Activated T-helper 1 cell treated with Interleukin-2 at 50 U/mL for 16 hours (primary cell): ENCODE results near the gene CCDC175.
A peak's percentile ranks its signal among the peaks of the same experiment; 100 is the strongest.

Source experiments
- DNase-seq: peaks from one replicate; pipeline ENCODE4 v3.0.0-alpha.2; 2020; ENCODE audit warnings: low read depth

Gene CCDC175

DNA sequence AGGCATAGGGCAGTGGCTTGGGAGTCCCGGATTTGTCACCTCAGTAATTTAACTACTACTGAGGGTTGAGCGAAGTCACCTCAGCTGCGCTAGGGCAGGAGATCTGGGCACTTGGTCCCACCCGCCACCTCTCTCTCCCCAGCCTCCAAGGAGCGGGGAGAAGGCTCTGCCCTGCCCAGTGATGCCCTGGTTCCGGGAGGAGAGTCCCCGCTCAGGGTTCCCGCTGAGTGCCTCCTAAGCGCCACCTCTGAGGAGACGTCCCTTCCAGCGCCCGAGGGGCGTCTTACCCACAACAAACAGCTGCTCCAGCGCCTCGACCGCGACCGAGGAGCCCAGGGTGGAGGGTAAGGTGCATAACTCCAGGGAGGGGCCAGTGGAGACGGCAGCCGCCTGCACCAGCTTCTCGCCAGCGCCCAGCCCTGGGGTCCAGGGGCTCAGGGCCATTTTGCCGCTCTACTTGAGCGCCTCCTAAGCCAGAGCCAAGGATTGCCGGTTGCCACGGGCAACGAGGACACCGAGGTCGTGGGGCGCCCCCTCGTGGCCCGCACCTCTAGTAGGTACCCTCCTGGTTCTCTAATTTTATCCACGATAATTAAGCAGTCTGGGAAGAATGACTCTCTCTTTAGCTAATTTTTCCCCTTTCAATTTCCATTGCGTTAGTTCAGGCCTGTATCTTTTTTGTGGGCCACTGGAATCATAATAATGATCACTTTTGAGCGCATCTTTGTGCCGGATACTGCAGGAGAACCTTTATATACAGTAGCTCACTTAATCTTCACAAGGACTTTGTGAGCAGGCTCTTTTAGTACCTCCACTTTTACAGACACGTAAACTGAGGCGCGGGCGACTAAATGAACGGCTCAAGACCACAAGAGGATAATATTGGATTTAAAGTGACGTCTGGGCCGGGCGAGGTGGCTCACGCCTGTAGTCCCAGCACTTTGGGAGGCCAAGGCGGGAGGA lies at the start of gene CCDC175:
CCDC175 (minus strand) TSS at position 481 of the 963 bp plus-strand sequence; CDS start at position 444, 37 bp downstream.
- DNase-seq, result peak; percentile 66

DNA sequence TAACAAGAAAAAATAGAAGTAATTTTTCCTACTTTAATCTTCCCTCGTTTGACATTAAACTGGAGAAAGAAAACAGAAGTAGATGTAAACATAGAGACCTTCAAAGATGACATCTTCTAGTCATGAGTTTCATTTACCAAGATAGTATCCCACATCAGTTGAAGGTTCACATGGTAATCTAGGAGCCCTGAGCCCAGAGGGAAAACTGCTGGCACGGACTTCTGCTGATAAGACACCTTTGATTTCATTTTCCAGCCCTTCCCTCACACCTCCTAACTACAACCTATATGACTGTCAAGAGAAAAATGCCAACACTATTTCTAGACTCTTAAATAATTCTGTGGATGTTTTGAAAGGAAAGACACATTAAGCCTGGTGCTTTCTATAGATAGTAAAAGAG lies 46.0 kb upstream of the CCDC175 start:
- no peak for DNase-seq

DNA sequence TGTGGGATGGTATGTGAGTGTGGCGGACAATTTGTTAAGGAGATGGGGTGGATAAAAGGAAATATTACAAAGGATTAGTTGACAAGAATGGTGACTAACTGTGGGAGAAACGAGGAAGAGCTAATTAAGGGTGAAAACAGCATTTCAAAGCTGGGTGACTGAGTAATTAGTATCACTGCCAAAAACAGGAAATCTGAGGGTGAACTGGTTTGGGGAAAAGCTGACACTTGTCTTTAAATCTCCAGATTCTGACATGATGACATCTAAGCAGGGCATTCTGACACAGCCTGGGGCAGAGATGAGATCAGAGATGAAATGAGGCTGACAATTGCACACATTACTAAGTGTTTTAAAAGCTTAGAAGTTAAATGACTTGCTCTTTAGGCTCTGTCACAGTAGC lies 42.4 kb upstream of the CCDC175 start:
- DNase-seq, result no peak

DNA sequence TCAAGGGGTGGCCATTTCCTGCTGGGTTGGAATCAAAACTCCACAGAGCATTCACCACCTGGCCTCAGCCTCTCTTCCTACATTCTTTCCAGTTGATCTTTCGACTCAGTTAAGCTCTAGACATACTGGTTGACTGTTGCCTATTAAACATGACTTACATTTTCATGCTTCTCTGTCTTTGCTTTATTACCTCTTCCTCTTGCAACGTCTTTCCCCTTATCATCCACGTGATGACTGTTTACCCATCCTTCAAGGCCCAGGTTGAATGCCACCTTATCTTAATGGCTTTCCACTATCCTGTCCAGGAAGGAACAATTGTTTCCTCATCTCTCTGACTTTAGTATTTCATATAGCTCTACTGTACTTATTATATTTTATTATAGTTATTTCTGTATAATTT lies 24.4 kb upstream of the CCDC175 start:
- no peak for DNase-seq

DNA sequence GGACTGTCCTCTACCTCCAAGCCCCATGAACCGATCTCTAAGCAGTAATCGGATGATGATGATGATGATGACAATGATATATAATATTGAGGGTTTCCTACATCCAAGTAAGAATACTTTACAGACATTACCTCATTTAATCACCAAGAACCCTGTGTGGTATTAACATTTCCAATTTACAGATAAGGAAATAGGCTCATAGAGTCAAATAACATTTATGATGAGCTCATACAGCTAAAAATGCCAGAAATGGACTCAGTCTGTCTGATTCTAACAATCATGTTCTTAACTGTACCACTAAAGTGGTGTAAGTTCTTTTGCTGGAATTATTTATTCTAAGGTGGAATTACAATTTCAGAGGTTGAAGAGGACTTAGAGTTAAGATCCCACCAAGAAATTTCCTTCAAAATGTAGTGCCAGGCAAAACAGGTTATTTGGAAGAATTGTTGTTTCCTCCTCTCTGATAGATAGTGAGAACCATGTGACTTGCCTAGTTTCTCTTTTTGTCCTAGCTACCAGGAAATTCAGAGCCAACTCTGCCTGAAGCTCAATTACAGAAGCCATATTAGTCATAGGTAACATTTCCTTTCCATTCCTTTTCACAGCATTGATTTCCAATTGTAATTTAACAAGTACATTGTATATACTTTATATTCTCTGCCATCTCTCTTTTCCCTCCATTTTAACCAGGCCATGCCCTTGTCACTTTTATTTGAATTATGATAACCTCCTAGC lies 23.8 kb upstream of the CCDC175 start:
- no peak for DNase-seq

DNA sequence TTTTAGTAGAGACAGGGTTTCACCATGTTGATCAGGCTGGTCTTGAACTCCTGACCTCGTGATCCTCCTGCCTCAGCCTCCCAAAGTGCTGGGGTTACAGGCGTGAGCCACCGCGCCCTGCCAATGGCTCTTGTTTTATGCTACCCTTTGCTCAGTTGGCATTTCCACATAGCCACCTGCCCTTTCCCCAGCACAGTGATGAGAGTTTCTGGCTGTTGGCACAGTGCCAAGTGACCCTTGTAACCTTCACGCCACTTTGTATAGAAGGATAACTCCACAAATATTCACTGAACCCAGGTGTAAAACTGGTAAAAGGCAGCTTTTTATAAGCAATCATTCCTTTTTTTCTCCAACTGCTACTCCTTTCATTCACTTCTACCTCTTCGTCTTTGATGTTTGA lies 18.5 kb upstream of the CCDC175 start:
- no peak for DNase-seq

DNA sequence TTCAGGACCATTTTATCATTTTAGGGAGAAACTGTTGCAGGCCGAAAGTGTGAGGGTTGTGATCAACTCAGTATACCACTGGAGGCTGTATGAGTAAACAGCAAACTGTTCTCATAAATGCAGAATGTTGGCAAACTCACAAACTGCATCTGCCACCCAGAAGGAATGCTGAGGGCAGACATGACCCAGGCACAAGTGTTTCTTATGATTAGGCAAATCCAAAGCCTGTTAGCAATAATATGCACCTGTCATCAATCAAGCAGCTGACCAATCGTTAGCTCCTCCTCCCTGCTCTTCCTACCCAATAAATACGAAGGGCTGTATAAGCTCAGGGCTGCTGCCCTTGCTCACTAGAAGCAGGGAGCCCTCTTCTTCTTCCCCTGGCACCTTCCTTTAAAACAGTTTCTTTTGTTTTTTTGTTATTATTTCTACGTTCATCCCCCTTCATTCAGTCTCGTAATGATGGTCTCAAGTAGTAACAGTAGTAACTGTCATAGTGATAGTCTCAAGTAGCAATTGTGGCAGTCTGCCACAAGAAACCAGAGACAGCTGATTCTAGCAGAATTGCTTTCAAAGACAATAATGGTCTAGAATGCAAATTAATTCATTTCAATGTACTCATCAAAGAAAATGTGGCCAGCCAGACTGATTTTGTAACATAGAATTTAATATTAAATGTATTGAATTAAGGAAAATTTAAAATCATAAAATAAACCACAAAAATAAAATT lies 15.2 kb upstream of the CCDC175 start:
- DNase-seq, result no peak

DNA sequence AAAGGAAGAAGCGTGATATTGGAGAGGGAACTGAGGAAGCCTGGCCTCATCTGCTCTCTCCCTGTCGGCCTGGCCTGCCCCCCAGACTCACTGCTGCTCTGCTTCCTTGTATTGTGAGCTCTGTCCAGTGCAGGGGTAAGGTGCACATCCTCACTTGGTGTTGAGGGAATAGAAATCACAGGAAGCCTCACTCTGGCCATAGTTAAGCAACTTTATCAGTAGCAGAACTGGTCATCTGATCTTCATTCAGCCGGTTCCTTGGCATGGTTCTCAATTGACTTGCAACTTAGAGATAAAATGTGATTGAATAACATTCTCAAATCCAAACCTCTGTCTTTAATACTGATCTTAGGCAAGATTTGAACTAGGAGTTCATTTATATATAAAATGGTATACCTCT lies 11.5 kb upstream of the CCDC175 start:
- no peak for DNase-seq

DNA sequence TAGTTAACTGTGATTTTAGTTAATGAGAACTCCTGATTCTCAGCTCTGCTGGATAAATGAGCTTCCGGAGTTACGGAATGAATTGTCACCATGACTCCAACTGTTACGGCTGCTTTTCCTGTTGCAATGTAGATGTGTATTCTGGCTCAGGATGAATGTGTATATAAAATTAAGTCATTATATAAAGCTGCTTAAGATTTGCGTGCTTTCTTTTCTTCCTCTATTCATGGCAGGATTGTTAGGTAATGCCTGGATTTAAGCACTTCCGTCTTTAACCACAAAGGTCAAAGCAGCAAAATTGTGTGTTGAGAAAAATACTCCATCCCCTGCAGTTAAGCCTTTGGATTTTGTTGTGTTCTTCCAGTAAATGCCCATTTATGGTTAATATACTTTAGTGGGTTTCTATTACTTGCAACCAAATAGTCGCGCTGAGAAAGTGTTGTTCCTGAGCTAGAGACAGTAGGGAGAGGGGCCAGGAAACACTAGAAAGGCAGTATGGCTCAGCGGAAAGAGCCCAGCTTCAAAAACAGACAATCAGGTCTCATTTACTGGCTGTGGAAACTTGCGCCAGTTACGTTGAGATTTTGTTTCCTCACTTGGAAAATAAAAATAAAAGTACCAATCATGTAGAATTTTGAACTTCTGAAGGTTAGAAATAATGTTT lies 9.4 kb upstream of the CCDC175 start:
- no peak for DNase-seq

DNA sequence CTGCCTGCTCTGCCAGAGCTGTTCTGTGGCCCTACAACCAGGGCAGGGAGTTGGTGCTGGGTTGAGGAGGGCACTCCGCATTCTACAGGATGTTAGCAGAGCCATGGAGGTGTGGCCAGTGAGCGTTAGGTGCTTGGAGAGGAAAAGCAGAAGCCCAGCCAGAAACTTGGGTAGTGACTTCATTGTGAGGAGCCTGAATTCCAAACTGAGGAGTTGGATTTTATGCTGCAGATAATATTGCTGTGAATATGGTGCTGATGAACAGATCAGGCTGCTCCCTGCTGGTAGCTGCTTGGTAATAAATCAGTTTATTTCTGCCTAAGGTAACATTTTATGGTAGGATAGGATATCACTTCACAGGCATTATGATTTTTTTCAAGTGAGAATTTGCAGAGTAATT lies 7.1 kb upstream of the CCDC175 start:
- DNase-seq, result no peak

DNA sequence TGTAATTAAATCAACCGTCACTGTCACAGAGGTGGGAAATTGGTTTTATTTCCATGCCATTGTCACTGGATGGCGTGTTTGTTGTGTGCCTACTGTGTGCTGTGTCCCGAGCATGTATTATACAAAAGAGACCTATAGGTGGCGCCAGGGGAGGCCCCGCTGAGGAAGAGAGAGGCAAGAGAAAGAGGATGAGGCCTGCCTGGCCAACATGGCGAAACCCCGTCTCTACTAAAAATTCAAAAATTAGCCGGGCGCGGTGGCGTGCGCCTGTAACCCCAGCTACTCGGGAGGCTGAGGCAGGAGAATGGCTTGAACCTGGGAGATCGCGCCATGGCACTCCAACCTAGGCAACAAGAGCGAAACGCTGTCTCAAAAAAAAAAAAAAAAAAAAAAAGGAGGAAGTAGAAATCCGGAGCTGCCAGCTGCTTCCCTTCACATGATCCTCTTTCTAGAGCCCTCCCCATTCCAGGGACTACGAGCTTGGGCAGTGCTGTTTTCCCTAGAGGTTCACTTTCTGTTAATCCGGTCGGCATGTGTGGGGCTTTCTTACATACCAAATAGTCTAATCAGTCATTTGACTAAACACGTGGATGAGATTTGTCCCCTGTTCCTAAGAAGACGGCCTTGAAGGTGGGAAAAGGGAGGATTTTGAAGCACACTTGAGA lies 6.4 kb upstream of the CCDC175 start:
- DNase-seq, result no peak

DNA sequence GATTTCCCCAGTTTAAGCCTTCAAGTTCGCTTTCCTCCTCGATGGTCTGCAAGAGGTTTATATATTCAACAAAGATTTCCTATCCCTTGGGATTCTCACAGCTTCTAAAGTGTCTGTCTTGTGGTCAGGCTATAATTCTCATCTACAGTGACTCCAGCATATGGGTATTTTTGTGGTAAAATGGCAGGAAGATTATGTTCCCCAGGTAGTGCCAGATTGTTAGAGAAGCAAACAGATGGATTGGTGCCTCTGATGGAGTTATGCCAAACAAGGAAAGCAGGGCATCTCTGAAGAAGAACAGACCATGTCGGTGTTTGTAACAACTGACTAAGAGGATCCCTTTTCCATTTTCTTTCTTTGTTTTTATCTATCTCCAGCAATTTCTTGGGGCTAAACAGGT lies 5.5 kb upstream of the CCDC175 start:
- no peak for DNase-seq

DNA sequence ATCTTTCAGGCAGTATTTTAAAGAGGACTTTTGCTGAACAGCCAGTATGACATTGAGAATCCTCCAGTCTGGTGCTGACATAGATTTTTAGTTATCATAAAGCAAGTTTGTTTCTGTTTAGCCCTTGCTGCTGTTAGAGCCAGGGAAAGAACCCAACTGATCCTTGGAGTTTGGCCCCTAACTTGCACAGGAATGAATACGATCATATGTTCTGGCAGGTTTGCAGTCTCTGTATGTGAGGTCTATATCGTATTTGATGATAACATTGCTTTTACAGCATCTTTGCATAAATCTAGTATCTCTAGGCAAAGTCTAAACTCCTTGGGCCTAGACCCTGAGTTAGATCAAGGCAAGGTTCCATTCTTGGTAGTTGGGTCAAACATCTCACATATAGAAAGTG lies 4.3 kb upstream of the CCDC175 start:
- no peak for DNase-seq

DNA sequence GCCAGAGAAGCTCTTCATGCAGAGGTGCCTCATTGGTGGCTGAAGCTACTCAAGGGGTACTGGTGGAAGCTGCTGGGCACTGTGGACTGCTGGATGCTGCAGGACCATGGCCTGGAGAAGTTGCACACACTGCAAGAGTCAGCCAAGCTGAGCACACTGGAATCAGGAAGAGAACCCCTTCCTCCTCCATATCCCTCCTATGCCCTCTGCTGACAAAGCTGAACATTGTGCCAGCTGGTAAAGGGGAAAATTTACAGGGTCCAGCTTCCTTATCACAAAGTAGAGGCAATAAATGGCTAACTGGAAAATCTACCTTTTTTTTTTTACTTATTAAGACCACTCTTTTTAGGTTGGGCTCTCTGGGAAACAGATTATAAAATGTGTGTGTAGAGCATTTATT lies 6.5 kb downstream of the CCDC175 start:
- DNase-seq, result no peak

DNA sequence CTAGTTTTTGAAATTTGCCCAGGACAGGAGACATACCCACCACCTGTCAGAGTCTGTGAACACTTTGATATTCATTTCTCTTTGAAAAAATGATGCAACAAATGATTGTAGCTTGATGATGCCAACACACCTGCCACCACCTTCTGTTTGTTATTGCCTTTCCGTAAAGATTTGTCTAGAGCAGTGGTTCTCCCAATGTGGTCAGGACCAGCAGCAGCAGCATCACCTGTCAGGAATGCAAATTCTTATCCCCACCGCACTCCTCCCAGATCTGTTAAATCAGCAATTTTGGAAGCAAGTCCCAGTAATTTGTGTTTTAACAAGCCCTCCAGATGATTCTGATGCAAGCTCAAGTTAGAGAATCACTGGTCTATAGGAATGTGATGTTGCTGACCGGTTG lies 9.9 kb downstream of the CCDC175 start:
- no peak for DNase-seq

DNA sequence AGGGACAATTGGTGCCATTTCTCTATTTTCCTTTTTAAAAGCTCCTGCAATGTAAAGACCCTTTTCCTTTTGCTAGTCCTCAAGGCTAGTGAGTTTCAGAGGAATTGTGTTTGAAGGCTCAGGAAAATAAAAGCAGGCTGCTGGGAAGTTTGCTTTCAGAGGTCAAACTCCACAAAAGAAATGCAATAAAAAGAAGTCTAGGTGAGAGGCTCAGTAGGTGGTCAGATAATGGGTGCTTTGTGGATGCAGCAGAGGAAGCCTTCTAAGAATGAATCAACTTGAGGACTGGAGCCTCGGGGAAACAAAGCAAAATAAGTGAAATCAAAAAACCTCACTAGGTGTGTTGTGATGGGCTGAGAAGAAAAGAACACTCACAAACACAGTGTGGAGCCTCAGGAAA lies 10.3 kb downstream of the CCDC175 start:
- no peak for DNase-seq

DNA sequence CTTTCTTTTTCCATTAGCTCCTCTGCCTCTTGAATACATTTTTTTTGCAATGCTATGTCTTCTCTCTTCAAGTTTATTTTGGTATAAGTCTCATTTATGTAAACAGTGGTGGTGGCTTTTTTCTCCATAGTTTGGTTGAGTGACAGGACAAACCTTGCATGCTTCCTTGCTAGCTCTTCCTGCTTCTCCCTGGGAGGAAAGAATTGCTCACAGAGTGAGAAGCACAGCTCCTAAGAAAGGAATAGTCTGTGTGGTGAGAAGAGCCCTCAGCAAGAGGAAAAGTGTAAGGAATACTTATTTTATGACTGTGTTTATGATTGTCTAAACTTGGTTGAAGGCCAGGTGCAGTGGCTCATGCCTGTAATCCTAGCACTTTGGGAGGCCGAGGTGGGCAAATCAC lies 11.5 kb downstream of the CCDC175 start:
- no peak for DNase-seq

DNA sequence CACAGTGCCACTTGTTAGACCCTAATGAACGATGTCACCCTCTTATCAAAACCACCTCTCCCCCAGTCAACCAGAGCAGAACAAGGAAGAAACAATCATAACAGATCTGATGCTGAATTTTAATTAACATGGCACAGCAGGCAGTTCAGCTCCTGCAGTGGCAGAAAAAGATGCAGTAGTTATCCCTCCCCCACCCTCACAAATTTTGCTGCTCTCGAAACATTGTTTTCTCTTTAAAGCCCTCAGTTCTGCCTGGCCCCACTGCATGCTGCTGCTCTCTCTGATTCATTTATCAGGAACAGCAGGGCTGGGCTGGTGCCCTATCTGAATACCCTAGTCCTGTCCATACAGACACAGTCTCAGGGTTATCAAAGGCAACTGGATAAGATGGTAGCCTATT lies 12.2 kb downstream of the CCDC175 start:
- DNase-seq, result no peak

DNA sequence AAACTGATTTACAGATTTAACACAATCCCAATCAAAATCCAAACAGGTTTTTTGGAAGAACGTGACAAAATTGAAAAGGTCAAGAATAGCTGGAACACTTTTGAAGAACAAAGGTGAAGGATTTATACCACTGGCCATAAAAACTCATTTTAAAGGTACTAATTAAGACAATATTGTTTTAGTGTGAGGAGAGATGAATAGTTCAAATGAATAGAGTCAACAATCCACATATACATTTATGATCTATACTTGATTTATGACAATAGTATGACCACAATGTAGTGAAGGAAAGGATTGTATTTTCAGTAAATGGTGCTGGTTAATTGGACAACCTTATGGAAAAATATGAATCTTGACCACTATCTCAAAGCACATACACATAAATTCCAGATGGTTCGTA lies 29.3 kb downstream of the CCDC175 start:
- DNase-seq, result no peak

DNA sequence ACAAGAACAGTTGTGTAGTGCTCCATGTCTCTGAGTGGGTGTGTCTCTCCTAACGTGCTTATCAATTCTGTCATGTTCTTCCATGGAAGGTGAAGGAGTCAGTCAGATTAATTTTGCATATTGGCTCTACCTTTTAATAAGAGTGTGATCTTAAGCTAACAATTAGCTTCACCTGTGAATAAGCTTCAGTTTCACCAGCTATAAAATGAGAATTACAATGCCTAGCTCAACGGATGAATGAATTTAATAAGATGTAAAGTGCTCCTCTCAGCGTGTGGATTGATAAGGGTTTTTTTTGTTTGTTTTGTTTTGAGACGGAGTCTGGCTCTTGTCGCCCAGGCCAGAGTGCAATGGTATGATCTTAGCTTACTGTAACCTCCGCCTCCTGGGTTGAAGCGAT lies 32.7 kb downstream of the CCDC175 start:
- DNase-seq, result no peak

DNA sequence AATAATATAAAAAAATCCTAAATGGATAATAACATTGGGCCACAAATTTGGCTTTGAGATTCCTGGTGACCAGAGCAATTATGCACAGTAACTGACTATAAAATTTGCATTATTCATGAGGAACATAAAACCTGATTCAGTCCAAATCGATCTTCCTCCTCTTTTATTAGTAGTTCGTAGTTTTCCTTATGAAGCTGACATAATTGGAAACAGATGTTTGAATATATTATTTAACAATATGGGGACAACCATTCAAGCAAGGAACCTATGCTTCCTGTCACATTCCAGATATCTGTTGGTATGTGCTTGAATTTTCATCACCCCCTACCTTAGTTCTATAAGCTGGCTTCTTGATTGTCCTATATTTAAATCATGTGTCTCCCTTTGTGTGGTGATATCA lies 34.9 kb downstream of the CCDC175 start:
- no peak for DNase-seq

DNA sequence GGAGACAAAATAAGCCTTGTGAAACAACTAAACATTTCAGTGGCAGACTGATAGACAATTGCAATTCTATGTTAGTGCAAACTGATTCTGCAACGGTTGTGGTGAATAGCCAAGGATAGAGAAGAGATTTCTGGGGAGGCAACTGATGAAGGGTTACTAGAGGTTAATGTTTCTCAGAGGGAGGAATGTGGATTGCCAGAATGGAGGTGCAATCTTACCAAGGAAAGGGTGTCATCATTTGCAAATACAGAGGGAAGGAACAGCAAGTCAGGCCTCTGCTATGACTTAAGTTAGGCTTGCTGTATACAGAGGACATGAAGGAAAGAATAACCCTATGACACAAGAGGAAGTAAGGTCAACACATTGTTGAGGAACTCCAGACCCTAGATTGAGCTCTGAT lies 35.8 kb downstream of the CCDC175 start:
- no peak for DNase-seq
